HG03575 (cell line): ENCODE measurements around the gene KLHL3.
A peak's percentile ranks its signal among the peaks of the same experiment; 100 is the strongest.

Experiments
- ATAC-seq: cut with Tn5 transposase; IDR thresholded peaks from one replicate; pipeline ENCODE4 v1.9.1; 2021; ENCODE audit not compliant: unreplicated experiment, insufficient number of reproducible peaks, low FRiP score; ENCODE audit errors: extremely low read depth

Gene KLHL3

DNA sequence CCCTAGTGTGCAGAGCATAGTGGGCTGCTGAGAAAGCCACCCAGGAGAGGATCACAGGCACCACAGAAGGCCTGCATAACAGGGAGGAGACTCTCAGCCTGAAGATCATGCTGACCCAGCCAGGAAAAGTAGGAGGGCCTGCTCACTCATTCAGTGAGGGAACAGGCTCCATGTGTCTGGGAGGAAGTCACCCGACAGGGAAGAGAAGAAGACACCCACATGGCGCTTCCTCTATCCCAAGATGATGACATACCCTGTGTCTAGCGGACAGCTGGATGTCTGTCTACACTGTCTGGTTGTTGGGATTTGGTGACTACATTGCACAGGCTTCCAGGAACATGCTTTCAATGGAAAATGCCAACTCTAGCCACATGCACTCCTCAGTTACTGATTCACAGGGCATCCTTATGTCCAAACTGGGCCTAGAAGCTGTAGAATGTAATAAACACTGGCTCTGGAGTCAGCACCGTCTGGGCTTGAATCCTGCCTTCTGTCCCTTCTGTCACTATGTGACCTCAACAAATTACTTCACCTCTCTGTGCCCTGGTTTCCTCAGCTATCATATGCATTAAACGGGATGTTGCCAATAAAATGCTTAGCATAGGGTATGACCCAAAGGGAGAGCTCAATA, 47.6 kb downstream of the KLHL3 start:
- ATAC-seq = no peak

GRCh38 chr5:137684761-137685160, 51.1 kb downstream of the KLHL3 start:
- no peak for ATAC-seq

GRCh38 chr5:137681191-137681590, 54.7 kb downstream of the KLHL3 start:
- no peak for ATAC-seq

- no peak for ATAC-seq
Measured at GRCh38 chr5:137679910-137680309, 56.0 kb downstream of the KLHL3 start.

DNA sequence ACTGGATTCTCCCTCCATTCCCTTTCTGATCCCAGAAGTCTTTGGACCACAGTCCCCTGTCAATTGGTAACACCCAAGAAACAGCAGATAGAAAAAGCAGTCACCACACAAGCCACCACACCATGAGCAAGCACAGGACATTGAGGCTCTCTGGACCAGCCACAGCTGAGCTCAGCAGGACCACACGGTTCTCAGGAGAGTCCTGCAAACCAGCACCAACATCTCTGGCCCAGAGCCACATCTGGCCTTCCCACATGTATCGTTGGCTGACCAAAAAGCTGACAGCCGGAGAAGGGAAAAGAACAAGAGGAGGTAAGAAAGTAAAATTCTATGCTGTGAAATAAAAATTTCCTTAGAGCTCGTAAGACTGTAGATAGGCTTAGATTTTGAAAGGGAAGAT, 56.7 kb downstream of the KLHL3 start:
- ATAC-seq = no peak

DNA sequence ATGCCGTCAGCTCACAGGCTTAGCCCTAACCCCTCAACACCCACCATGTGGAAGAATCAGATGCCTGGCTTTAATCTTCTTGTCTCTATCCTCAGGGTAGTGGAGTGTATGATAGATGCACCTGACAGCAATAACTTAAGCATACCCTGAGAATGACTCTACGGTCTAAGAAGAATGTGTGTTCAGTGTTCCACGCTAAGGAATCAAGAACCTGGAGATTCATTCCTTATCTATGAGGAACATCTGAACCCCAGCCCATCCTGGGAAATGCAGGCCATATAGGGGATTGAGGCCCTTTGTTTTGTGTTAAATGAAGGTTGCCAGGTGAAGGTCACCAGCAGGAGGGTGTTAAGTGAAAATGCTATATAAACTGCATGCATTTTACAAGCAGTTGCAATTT, 63.0 kb downstream of the KLHL3 start:
- no peak for ATAC-seq

GRCh38 chr5:137672001-137672400, 63.9 kb downstream of the KLHL3 start:
- ATAC-seq = no peak

DNA sequence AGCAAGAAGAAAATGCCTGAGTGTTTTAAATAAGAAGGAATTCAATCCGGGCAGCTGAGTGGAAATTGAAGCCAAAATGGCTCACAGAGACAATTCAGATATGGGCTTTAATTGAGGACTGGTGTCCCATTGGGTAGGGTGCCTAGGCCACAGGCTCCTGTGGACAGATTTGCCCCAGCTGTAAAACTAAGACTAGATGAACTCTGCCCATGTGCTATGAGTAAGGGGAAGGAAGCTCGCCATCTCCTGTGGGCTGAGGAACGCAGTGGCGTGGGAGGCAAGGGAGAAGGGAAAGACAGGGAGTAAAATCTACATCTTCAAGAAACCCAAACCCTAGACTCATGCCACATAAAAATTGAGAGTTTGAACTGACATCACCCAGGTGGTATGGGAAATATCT, 66.1 kb downstream of the KLHL3 start:
- no peak for ATAC-seq

- ATAC-seq = no peak
Measured at GRCh38 chr5:137668637-137669036, 67.3 kb downstream of the KLHL3 start.

DNA sequence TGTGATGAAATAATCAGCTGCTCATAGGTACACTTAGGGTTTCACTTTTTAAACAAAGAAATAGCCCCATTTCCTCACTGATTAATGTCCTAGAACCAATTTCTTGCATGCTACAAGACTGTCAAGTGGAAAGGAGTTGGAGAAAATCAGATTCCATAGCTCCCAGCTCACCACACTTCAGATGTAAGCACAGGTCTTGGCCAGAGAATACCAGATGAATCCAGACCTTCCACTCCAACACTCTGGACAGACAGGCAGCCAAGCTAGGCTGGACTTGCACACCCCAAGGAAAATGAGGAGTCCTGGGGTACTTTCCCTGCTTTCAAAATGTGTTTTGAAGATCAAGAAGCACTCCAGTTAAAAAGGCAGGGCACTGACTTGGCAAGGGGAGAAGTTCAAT, 68.5 kb downstream of the KLHL3 start:
- no peak for ATAC-seq

DNA sequence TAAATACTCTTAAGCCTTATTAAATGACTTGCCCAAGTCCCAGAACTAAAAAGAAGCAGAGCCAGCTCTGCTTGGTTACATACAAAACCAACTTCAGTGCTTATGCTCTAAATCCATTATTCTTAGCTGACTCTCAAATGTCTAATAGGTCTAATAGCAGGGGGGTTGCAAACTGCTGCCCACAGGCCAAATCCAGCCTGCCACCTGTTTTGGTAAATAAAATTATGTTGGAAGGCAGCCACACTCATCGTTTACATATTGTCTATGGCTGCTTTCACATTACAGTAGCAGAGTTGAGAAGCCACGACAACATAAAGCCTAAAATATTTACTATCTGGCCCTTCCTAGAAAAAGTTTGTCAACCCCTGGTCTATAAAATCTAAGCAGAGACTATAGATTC, 69.0 kb downstream of the KLHL3 start:
- no peak for ATAC-seq

DNA sequence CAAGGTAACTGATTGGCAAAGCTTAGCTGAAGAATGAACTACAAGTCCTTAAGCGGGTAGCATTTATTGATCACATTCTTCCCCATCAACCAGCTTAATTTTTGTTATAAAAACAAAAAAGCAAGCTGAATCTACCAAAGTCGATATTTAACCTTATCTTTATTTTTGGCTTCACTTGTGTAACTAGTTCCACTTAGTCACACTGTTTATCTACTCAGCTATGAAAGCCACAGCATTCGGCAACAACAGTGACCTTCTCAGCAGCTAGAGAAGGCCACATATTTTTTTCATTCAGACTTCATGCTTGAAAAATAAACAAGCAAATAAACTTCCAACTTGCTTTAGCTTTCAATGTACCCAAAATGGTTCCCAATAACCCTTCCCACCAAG, 69.4 kb downstream of the KLHL3 start:
- ATAC-seq = no peak

- ATAC-seq = peak; percentile 48
Measured at GRCh38 chr5:137665678-137666460, 70.0 kb downstream of the KLHL3 start.

GRCh38 chr5:137660349-137660817, 75.5 kb downstream of the KLHL3 start:
- peak; percentile 82 for ATAC-seq

DNA sequence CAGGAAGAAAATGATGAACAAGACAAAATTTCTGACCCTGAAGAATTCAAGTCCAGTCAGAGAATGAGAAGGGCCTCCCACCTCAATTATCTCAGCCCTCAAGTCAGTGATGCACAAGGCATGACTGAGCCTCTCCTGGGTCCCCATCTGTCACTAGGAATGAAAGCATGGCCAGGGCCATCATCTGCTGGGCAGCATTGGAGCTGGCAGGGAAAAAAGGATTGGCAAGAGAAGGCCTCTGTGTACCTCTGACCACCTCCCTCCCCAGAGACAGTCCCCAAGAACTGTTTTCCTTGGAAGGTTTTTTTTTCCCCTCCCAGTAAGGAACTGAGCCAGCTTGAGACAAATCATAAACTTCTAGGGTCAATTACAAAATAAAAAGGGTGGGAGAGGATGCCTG, 76.7 kb downstream of the KLHL3 start:
- no peak for ATAC-seq

DNA sequence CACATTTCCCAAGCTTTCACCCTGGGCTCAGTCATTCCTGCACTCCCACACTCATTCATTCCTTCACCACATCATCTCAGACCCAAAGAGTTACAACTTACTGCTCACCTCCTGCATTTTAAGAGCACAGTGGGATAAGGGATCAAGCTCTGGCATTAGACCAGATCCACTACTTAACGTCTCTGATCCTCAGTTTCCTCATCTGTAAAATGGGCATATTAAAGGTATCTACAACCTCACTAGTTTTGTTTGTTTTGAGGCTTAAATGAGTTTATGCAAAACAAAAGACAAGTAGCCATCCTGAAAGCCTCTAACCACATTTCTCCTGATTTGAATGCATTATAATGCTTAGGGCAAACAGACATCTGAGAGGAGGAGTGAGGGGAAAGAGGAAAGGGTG, 77.6 kb downstream of the KLHL3 start:
- ATAC-seq = no peak

GRCh38 chr5:137657073-137657472, 78.8 kb downstream of the KLHL3 start:
- ATAC-seq = no peak

DNA sequence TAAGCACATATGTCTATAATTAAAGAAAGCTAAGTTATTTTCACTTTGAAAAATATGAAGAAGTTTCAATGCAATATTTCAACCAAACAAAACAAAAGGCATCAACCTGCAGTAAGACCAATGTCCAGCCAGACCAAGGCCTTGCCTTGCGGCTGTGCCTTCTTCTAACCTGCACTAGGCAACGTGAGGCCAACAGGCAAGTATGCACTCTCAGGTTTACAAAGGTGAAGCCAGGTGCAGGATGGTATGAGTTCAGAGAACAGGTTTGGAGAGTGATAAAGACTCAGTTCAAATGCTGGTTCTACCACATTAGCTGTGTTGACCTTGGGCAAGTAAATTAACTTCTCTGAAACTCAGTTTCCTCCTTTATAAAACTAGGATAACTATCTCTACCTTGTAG, 79.3 kb downstream of the KLHL3 start:
- ATAC-seq = no peak

GRCh38 chr5:137651022-137651421, 84.9 kb downstream of the KLHL3 start:
- ATAC-seq = no peak

- no peak for ATAC-seq
Measured at GRCh38 chr5:137649228-137649935, 86.5 kb downstream of the KLHL3 start.
